HEK293T (cell line): ENCODE measurements around the gene TP63.

Experiments used
- CTCF ChIA-PET: fragments of 350-600 bp; formaldehyde crosslinking; extraction: SDS; loops from one replicate; lab custom pipeline; 2021; ENCODE audit warnings: antibody characterized with exemption, inconsistent platforms; lab: Yijun Ruan, JAX
- POLR2A ChIA-PET: fragments of 350-600 bp; formaldehyde crosslinking; extraction: SDS; loops from one replicate; lab custom pipeline; 2020; ENCODE audit warnings: antibody characterized with exemption, inconsistent platforms; lab: Yijun Ruan, JAX
- DNase-seq: peaks from one replicate; pipeline ENCODE4 v3.0.0; 2012; ENCODE audit warnings: mixed read lengths; ENCODE audit errors: extremely low spot score
- ARNT ChIP-seq: fragments of 450-650 bp; IDR thresholded peaks from 2 replicates; pipeline ENCODE4 v1.6.1; 2017; ENCODE audit warnings: mild to moderate bottlenecking
- BHLHE40 ChIP-seq: fragments of 450-650 bp; IDR thresholded peaks from 2 replicates; pipeline ENCODE4 v1.6.1; 2016; ENCODE audit warnings: mild to moderate bottlenecking, moderate library complexity, borderline replicate concordance
- CTBP1 ChIP-seq: fragments of 450-650 bp; IDR thresholded peaks from 2 replicates; pipeline ENCODE4 v1.6.1; 2016; ENCODE audit warnings: borderline replicate concordance
- ELF4 ChIP-seq: fragments of 450-650 bp; IDR thresholded peaks from 2 replicates; pipeline ENCODE4 v1.6.1; 2017; ENCODE audit warnings: antibody characterized with exemption
- FOXA1 ChIP-seq: fragments of 450-650 bp; IDR thresholded peaks from 2 replicates; pipeline ENCODE4 v1.6.1; 2016; ENCODE audit warnings: mild to moderate bottlenecking
- FOXK2 ChIP-seq: fragments of 450-650 bp; IDR thresholded peaks from 2 replicates; pipeline ENCODE4 v1.6.1; 2016; ENCODE audit warnings: mild to moderate bottlenecking
- FOXM1 ChIP-seq: fragments of 450-650 bp; IDR thresholded peaks from 2 replicates; pipeline ENCODE4 v1.6.1; 2017; ENCODE audit warnings: mild to moderate bottlenecking, borderline replicate concordance
- HDGF ChIP-seq: fragments of 450-650 bp; IDR thresholded peaks from 2 replicates; pipeline ENCODE4 v1.6.1; 2017; ENCODE audit warnings: antibody characterized with exemption, borderline replicate concordance
- L3MBTL2 ChIP-seq: fragments of 450-650 bp; conservative IDR thresholded peaks from 2 replicates; pipeline ENCODE4 v1.6.1; 2016; ENCODE audit warnings: mild to moderate bottlenecking
- LEF1 ChIP-seq: fragments of 450-650 bp; IDR thresholded peaks from 2 replicates; pipeline ENCODE4 v1.6.1; 2017; ENCODE audit warnings: mild to moderate bottlenecking, borderline replicate concordance
- NFRKB ChIP-seq: fragments of 450-650 bp; IDR thresholded peaks from 2 replicates; pipeline ENCODE4 v1.6.1; 2016; ENCODE audit warnings: mild to moderate bottlenecking, moderate library complexity
- SP1 ChIP-seq: fragments of 450-650 bp; IDR thresholded peaks from 2 replicates; pipeline ENCODE4 v1.6.1; 2017
- SUZ12 ChIP-seq: fragments of 450-650 bp; IDR thresholded peaks from 2 replicates; pipeline ENCODE4 v1.6.1; 2016; ENCODE audit warnings: mild to moderate bottlenecking
- TARDBP ChIP-seq: fragments of 450-650 bp; IDR thresholded peaks from 2 replicates; pipeline ENCODE4 v1.6.1; 2016
- ZNF384 ChIP-seq: fragments of 450-650 bp; IDR thresholded peaks from 2 replicates; pipeline ENCODE4 v1.6.1; 2016
- TF ChIP-seq, protein P1 (sequence below): fragments of 450-650 bp; IDR thresholded peaks from 2 replicates; pipeline ENCODE4 v1.6.1; 2016

TP63 gene

GRCh38 chr3:189728915-189729314 is 97.7 kb downstream of the TP63 start:
- TF ChIP-seq SP1 (no peak), CTBP1 (no peak), SUZ12 (no peak), LEF1 (no peak), FOXA1 (no peak)
- no peak for DNase-seq
- ChIA-PET CTCF (no interaction called here), POLR2A (no interaction called here)

- POLR2A ChIA-PET: no interaction called here
- DNase-seq: no peak
- CTCF ChIA-PET: no interaction called here
- TF ChIP-seq FOXK2: no peak
- no peak for TF ChIP-seq CTBP1
- TF ChIP-seq ZNF384: no peak
- TF ChIP-seq SUZ12: no peak
- TF ChIP-seq TARDBP: no peak
- TF ChIP-seq ARNT: no peak
- no peak for TF ChIP-seq LEF1
- TF ChIP-seq BHLHE40: no peak
- TF ChIP-seq, protein P1, sequence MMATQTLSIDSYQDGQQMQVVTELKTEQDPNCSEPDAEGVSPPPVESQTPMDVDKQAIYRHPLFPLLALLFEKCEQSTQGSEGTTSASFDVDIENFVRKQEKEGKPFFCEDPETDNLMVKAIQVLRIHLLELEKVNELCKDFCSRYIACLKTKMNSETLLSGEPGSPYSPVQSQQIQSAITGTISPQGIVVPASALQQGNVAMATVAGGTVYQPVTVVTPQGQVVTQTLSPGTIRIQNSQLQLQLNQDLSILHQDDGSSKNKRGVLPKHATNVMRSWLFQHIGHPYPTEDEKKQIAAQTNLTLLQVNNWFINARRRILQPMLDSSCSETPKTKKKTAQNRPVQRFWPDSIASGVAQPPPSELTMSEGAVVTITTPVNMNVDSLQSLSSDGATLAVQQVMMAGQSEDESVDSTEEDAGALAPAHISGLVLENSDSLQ: no peak
- TF ChIP-seq FOXM1: no peak
- no peak for TF ChIP-seq ELF4
- no peak for TF ChIP-seq NFRKB
- no peak for TF ChIP-seq L3MBTL2
- TF ChIP-seq SP1: no peak
- no peak for TF ChIP-seq FOXA1
- TF ChIP-seq HDGF: no peak
Measured at GRCh38 chr3:189734061-189734460, 102.9 kb downstream of the TP63 start.

- ChIA-PET POLR2A (no interaction called here), CTCF (no interaction called here)
- DNase-seq: no peak
- no peak for TF ChIP-seq ELF4
- no peak for TF ChIP-seq FOXA1
- no peak for TF ChIP-seq ZNF384
- no peak for TF ChIP-seq TARDBP
- TF ChIP-seq SP1: no peak
- no peak for TF ChIP-seq FOXK2
- no peak for TF ChIP-seq FOXM1
- no peak for TF ChIP-seq ARNT
- no peak for TF ChIP-seq HDGF
- no peak for TF ChIP-seq LEF1
- TF ChIP-seq L3MBTL2: no peak
- TF ChIP-seq CTBP1: no peak
Measured at GRCh38 chr3:189735913-189736312, 104.7 kb downstream of the TP63 start.

DNA sequence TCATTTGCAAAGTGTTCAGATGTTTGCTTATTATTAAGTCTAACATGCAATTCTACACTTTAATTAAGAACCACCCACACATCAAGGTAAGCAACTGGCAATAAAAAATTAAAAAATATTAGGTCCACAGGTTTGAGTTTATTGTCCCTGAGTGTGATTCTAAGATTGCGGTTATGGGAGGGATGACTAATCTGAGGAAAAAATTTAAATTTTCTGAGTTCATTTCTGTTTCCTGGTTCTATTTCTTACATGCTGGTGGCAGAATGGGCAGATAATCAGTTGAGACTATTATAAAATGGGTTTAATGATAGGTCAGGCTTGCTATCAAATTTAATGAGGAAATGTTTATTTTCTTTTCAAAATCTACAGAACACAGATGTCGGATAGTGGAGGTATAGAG is 105.9 kb downstream of the TP63 start:
- CTCF ChIA-PET: no interaction called here
- no peak for TF ChIP-seq FOXM1
- no peak for TF ChIP-seq CTBP1
- no peak for TF ChIP-seq FOXK2
- no peak for TF ChIP-seq LEF1
- no peak for TF ChIP-seq FOXA1
- TF ChIP-seq NFRKB: no peak
- TF ChIP-seq ELF4: no peak
- no peak for TF ChIP-seq SUZ12
- POLR2A ChIA-PET: no interaction called here
- no peak for DNase-seq

GRCh38 chr3:189737619-189738018 is 106.4 kb downstream of the TP63 start:
- DNase-seq: no peak
- ChIA-PET POLR2A (no interaction called here), CTCF (no interaction called here)
- TF ChIP-seq CTBP1 (no peak), BHLHE40 (no peak), SP1 (no peak), ZNF384 (no peak), L3MBTL2 (no peak), FOXK2 (no peak), NFRKB (no peak), HDGF (no peak), ARNT (no peak), ELF4 (no peak), FOXM1 (no peak)

DNA sequence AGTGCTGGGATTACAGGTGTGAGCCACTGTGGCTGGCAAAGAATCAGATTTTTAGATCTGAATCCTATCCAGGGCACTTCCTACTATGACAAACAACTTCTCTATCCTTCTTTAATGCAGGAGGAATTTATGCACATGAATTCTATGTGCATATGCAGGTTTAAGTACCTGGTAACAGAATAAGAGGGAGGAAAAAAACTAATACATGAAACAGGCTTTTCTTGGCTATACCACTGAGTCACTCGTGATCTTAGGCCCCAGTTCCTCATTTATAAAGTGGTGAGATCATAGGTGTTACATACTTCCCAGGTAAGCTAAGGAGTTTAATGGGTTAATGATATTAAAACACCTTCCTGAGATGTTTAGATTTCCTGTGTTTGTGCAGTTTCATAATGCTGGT is 108.2 kb downstream of the TP63 start:
- POLR2A ChIA-PET: no interaction called here
- no peak for DNase-seq
- CTCF ChIA-PET: no interaction called here
- TF ChIP-seq FOXM1: no peak
- TF ChIP-seq SP1: no peak
- no peak for TF ChIP-seq L3MBTL2

GRCh38 chr3:189740156-189740555 is 109.0 kb downstream of the TP63 start:
- TF ChIP-seq NFRKB (no peak), HDGF (no peak), SUZ12 (no peak), ARNT (no peak), FOXA1 (no peak)
- TF ChIP-seq, protein P1: no peak
- CTCF ChIA-PET: no interaction called here

More at GRCh38 chr3:189740156-189740555, 109.0 kb downstream of the TP63 start:
- no peak for DNase-seq
- POLR2A ChIA-PET: no interaction called here
